SJSA1 (cell line): Measurements from ENCODE around the gene DENND2C. TPM values are rescaled to one million over a fixed set of nuclear protein-coding genes. Genes with fewer than 3 reads are reported as not detected.

Experiments
- DNase-seq, 2 experiments: peaks; one replicate each; pipeline ENCODE4 v3.0.0-alpha.2; 2015 to 2020; ENCODE audit warnings: low spot score in 2 of 2, low read depth in 1 of 2
- H3K27ac ChIP-seq: fragments of 250-450 bp; sonication (Bioruptor Pico); 2 replicates; pipeline ENCODE4 v1.5.1; 2020; ENCODE audit warnings: mild to moderate bottlenecking, moderate library complexity
- H3K27me3 ChIP-seq: fragments of 250-450 bp; sonication (Bioruptor Pico); replicated peaks from 2 replicates; pipeline ENCODE4 v1.5.1; 2020; ENCODE audit warnings: mild to moderate bottlenecking, moderate library complexity
- H3K36me3 ChIP-seq: fragments of 250-450 bp; sonication (Bioruptor Pico); 2 replicates; pipeline ENCODE4 v1.5.1; 2020; ENCODE audit warnings: mild to moderate bottlenecking
- H3K4me1 ChIP-seq: fragments of 250-450 bp; sonication (Bioruptor Pico); replicated peaks from 2 replicates; pipeline ENCODE4 v1.6.1; 2021; ENCODE audit warnings: mild to moderate bottlenecking
- H3K4me3 ChIP-seq: fragments of 250-450 bp; sonication (Bioruptor Pico); 2 replicates; pipeline ENCODE4 v1.5.1; 2020; ENCODE audit warnings: mild to moderate bottlenecking
- H3K9me3 ChIP-seq: fragments of 250-450 bp; sonication (Bioruptor Pico); replicated peaks from 2 replicates; pipeline ENCODE4 v1.5.1; 2020; ENCODE audit warnings: mild to moderate bottlenecking
- total RNA-seq: library from RNA; depleted of rRNA; stranded (reverse); fragments of >200 nt; shearing (Covaris generic); gene quantifications from 2 replicates; pipeline ENCODE4 v1.2.3, GENCODE V29; 2014; rRNA removed

Gene DENND2C
- 1.5 TPM in 2 replicates for total RNA-seq

DNA sequence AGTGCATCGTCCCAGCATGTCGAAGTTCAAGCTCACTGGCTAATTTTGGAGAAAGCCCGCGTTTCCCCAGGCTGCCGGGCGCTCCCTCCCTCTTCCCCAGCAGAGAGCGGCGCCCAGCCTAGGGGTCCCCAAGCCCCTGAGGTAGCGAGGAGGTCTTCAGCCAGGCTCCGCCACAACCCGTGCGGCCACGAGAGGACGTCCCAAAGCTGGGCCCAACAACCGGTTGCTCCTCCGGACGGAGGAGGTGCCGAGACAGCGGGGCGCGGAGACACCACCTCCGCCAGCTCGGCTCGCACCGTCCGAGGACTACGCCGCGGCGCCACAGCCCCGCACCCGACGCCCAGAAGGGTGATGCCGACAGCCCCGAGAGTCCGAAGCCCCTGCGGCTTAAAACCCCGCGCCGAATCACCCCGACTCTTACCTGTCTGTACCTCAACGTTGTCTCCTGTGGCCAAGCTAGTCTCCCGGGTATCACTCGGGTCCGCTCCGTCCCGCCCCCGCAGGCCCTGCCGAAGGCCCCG is at the start of gene DENND2C:
TSS of gene DENND2C (minus strand) at position 488 of the 521 bp plus-strand sequence. CDS start 44,065 bp downstream, outside the sequence.
- peak in 1 of 2 experiments; percentile 75 for DNase-seq
- no peak within 1 kb of the TSS; the same call in 1 of the 2 replicates for H3K27ac ChIP-seq
- peaks cover 15% of the 10 kb centered on the region for H3K27me3 ChIP-seq
- H3K4me3 ChIP-seq: peak within 1 kb of the TSS; percentile 53
- peaks cover 9% of the 10 kb centered on the region; the same call in 1 of the 2 replicates for H3K4me1 ChIP-seq
- no peaks in the 10 kb centered on the region for H3K9me3 ChIP-seq
- H3K36me3 ChIP-seq: no peaks in the 10 kb centered on the region

DNA sequence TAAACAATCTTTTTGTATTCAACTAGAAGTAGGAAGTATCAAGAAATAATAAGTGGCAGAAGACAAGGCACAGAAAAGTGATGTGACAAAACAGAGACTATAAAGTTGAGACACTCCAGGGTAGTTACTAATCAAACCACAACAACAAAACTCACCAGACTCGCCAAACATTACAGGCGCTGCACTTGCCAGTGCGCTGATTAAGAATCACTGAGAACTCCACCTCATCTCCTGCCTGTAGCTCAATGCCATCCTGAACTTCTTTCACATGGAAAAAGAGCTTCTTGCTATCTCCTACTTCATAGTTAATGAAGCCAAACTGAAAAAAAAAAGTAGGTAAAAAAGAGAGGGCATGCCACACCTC is 49.6 kb upstream of the DENND2C start:
- Histone ChIP-seq H3K4me3 (no peak overlapping the region), H3K36me3 (peaks cover 97% of the 10 kb centered on the region), H3K4me1 (no peaks in the 10 kb centered on the region; the same call in 1 of the 2 replicates), H3K27me3 (no peaks in the 10 kb centered on the region), H3K27ac (no peak overlapping the region), H3K9me3 (no peaks in the 10 kb centered on the region)
- DNase-seq: no peak

- no peak overlapping the region for H3K27ac ChIP-seq
- no peaks in the 10 kb centered on the region; the same call in 1 of the 2 replicates for H3K4me1 ChIP-seq
- no peak overlapping the region for H3K4me3 ChIP-seq
- DNase-seq: no peak
- H3K27me3 ChIP-seq: no peaks in the 10 kb centered on the region
- H3K36me3 ChIP-seq: peaks cover 98% of the 10 kb centered on the region
- no peaks in the 10 kb centered on the region for H3K9me3 ChIP-seq
Measured at GRCh38 chr1:114718661-114719423, 49.0 kb upstream of the DENND2C start.

DNA sequence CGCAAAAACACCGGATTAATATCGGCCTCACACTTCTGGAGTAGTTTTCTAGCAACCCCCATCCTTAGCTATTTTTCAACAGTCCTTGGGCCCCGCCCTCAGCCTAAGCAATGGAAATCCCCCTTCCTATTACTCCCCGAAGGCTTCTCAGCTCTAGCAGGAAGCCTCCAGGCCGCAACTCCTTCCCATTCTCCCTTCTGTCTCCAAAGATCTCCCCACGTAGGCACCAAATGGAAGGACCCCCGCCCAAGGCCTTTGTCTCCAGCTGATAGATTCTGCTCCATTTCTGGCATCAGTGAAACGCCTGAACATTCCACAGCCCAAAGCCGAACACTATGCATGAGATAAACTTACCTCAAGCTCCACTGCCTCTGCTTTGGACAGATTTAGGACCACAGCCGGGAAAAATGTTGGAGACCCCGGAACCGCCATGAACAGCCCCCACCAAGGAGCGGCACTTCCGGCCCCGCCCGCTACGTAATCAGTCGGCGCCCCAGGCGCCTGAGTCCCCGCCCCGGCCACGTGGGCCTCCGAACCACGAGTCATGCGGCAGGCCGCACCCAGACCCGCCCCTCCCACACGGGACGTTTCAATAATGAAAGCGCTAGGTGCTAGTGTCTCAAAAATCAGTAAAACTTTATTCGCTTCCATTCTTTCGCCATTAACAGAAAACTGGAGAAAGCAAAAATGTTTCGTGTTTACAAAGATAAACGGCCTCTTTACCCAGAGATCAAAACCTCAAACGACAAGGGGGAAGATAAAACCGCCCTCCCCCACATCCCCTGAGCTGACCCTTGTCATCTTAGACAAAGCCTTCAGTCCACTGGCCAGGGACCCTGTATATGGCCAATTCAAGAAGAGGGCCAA is 46.7 kb upstream of the DENND2C start, which contains the start of gene NRAS:
TSS of gene NRAS (minus strand) at position 468 of the 867 bp plus-strand sequence. CDS start 611 bp downstream, outside the sequence.
- Histone ChIP-seq H3K4me1 (no peaks in the 10 kb centered on the region; the same call in 1 of the 2 replicates), H3K9me3 (no peaks in the 10 kb centered on the region), H3K36me3 (peaks cover 97% of the 10 kb centered on the region)

DNA sequence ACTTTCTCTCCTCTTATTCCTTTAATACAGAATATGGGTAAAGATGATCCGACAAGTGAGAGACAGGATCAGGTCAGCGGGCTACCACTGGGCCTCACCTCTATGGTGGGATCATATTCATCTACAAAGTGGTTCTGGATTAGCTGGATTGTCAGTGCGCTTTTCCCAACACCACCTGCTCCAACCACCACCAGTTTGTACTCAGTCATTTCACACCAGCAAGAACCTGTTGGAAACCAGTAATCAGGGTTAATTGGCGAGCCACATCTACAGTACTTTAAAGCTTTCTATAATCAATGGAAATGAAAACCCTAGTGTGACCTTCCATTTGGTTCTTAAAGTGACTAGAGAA is 46.1 kb upstream of the DENND2C start:
- Histone ChIP-seq H3K4me1 (no peaks in the 10 kb centered on the region; the same call in 1 of the 2 replicates), H3K9me3 (no peaks in the 10 kb centered on the region), H3K27ac (peak overlapping the region; percentile 98), H3K36me3 (peaks cover 94% of the 10 kb centered on the region), H3K4me3 (peak overlapping the region; percentile 70), H3K27me3 (no peaks in the 10 kb centered on the region)
- no peak for DNase-seq

More for the DNA sequence above, 46.7 kb upstream of the DENND2C start, which contains the start of gene NRAS:
- DNase-seq: peak; percentile 84 to 94
- peak within 1 kb of the TSS; percentile 98 for H3K27ac ChIP-seq
- peak within 1 kb of the TSS; percentile 70 for H3K4me3 ChIP-seq
- H3K27me3 ChIP-seq: no peaks in the 10 kb centered on the region

DNA sequence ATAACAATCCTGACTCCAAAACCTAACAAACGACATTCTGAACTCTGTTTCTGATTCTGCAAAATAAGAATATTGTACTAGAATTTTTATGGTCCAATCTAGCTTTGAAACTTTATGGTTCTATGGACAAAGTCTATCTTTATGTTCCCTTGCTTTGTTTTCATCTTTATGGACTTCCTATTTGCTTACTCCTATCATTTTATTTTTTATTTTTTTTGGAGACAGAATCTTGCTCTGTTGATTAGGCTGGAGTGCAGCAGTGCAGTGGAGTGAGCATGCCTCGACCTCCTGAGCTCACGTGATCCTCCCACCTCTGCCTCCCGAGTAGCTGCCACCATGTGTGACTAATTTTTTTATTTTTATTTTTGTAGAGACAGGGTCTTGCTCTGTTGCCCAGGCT is 43.1 kb upstream of the DENND2C start:
- Histone ChIP-seq H3K27me3 (no peaks in the 10 kb centered on the region), H3K4me1 (no peaks in the 10 kb centered on the region; the same call in 1 of the 2 replicates), H3K4me3 (no peak overlapping the region), H3K36me3 (peaks cover 90% of the 10 kb centered on the region), H3K27ac (no peak overlapping the region), H3K9me3 (no peaks in the 10 kb centered on the region)
- no peak for DNase-seq

DNA sequence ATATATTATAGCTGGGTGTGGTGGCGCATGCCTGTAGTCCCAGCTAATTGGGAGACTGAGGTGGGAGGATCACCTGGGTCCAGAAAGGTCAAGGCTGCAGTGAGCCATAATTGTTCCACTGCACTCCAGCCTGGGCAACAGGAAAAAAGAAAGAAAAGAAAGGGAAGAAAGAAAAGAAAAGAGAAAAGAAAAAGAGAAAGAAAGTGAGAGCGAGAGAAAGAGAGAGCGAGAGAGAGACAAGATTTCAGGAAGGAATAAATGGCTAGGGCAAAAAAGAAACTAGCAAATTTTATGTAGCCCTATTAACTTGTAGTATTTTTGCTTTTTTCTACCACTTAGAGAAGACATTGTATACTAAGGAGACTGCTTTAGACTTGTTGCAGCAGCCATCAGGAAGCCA is 40.5 kb upstream of the DENND2C start:
- DNase-seq: no peak
- H3K4me3 ChIP-seq: no peak overlapping the region
- H3K9me3 ChIP-seq: no peaks in the 10 kb centered on the region
- no peaks in the 10 kb centered on the region for H3K27me3 ChIP-seq
- H3K4me1 ChIP-seq: no peaks in the 10 kb centered on the region; the same call in 1 of the 2 replicates
- peaks cover 89% of the 10 kb centered on the region for H3K36me3 ChIP-seq
- no peak overlapping the region for H3K27ac ChIP-seq

- no peaks in the 10 kb centered on the region for H3K27me3 ChIP-seq
- DNase-seq: no peak
- no peaks in the 10 kb centered on the region for H3K9me3 ChIP-seq
- no peak overlapping the region for H3K4me3 ChIP-seq
- no peaks in the 10 kb centered on the region for H3K4me1 ChIP-seq
- peaks cover 64% of the 10 kb centered on the region for H3K36me3 ChIP-seq
- H3K27ac ChIP-seq: no peak overlapping the region
Measured at GRCh38 chr1:114707604-114708003, 37.8 kb upstream of the DENND2C start.

DNA sequence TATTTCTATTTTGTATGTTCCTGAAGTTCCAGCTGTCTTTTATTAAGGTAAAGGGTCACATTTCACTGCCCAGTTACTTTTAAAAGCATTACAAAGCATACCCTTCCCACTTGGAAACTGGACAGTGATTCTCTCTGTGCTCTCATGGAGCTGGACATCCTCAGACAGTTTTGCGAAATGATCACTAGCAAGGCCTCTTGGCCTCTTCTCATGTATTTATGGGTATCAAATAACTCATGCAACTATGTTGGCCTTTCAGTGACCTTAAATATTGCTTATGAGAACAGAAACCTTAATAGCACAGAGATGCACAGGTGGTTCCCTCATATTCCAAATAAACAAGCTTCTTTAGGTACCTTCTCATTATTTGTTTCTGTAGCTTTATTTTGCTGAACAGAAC is 33.4 kb upstream of the DENND2C start:
- DNase-seq: no peak
- Histone ChIP-seq H3K9me3 (no peaks in the 10 kb centered on the region), H3K27ac (no peak overlapping the region), H3K27me3 (0 out of 2 replicates have a peak, but pooled peaks cover 6% of the 10 kb centered on the region), H3K4me1 (no peaks in the 10 kb centered on the region), H3K36me3 (peaks cover 27% of the 10 kb centered on the region), H3K4me3 (no peak overlapping the region)

GRCh38 chr1:114702737-114703136 is 32.9 kb upstream of the DENND2C start:
- Histone ChIP-seq H3K4me1 (no peaks in the 10 kb centered on the region), H3K27ac (no peak overlapping the region), H3K9me3 (no peaks in the 10 kb centered on the region), H3K27me3 (0 out of 2 replicates have a peak, but pooled peaks cover 6% of the 10 kb centered on the region), H3K36me3 (peaks cover 22% of the 10 kb centered on the region), H3K4me3 (no peak overlapping the region)
- DNase-seq: no peak

DNA sequence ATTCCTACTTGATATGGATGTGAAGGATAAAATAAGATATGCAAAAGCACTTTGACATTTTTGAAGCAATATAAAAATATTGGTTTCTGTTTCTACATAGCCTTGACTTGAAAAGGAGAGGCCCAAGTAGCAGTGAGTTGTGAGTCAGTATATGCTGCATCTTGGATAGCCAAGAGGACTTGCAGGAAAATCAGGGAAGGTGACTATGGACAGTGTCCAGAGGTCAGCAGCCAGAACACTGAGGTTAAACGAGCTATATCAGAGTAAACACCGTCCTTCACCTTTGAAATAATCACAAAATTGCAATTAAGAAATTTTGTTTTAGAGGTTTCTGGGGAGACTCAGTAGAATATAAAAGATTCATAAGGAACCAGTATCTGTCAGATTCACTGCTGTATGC is 32.1 kb upstream of the DENND2C start:
- Histone ChIP-seq H3K27ac (no peak overlapping the region), H3K27me3 (0 out of 2 replicates have a peak, but pooled peaks cover 6% of the 10 kb centered on the region), H3K9me3 (no peaks in the 10 kb centered on the region), H3K4me3 (no peak overlapping the region), H3K4me1 (no peaks in the 10 kb centered on the region), H3K36me3 (peaks cover 14% of the 10 kb centered on the region)
- no peak for DNase-seq

- Histone ChIP-seq H3K36me3 (no peaks in the 10 kb centered on the region), H3K9me3 (no peaks in the 10 kb centered on the region), H3K27me3 (peaks cover 11% of the 10 kb centered on the region; the same call in 1 of the 2 replicates), H3K4me1 (no peaks in the 10 kb centered on the region), H3K27ac (no peak overlapping the region), H3K4me3 (no peak overlapping the region)
- no peak for DNase-seq
Measured at GRCh38 chr1:114700036-114700600, 30.3 kb upstream of the DENND2C start.

DNA sequence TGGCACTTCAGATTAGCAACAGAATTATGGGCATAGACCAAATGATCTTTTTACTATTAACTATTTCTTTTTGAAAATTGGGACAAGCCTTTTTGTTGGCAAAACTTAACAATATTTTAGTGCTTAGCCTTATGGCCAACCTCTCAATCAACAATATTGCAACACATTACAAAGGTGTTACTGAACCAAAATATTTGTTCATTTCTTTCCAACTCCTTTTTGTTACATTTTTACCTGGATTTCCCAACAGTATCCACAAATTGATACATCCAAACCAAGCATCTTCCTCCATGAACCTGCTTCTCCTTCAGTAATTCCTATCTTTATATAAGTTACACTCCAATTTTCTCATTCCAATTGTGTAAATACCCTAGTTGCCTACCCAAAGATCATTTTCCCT is 27.0 kb upstream of the DENND2C start:
- Histone ChIP-seq H3K4me1 (no peaks in the 10 kb centered on the region), H3K27me3 (peaks cover 11% of the 10 kb centered on the region; the same call in 1 of the 2 replicates), H3K36me3 (no peaks in the 10 kb centered on the region), H3K27ac (no peak overlapping the region), H3K4me3 (no peak overlapping the region), H3K9me3 (no peaks in the 10 kb centered on the region)
- DNase-seq: no peak
